HEK293T (cell line): ENCODE measurements around the gene FBLN1.
"Not testable (repeated sequence)": the region's sequence is repeated elsewhere in the genome, so short reads cannot be mapped to it uniquely, and the experiment has no call there.

Experiments
- BHLHE40 ChIP-seq: fragments of 450-650 bp; IDR thresholded peaks from 2 replicates; pipeline ENCODE4 v1.6.1; 2016; ENCODE audit warnings: mild to moderate bottlenecking, moderate library complexity, borderline replicate concordance
- FOXK2 ChIP-seq: fragments of 450-650 bp; IDR thresholded peaks from 2 replicates; pipeline ENCODE4 v1.6.1; 2016; ENCODE audit warnings: mild to moderate bottlenecking
- FOXM1 ChIP-seq: fragments of 450-650 bp; IDR thresholded peaks from 2 replicates; pipeline ENCODE4 v1.6.1; 2017; ENCODE audit warnings: mild to moderate bottlenecking, borderline replicate concordance
- LEF1 ChIP-seq: fragments of 450-650 bp; IDR thresholded peaks from 2 replicates; pipeline ENCODE4 v1.6.1; 2017; ENCODE audit warnings: mild to moderate bottlenecking, borderline replicate concordance
- SP1 ChIP-seq: fragments of 450-650 bp; IDR thresholded peaks from 2 replicates; pipeline ENCODE4 v1.6.1; 2017
- SUZ12 ChIP-seq: fragments of 450-650 bp; IDR thresholded peaks from 2 replicates; pipeline ENCODE4 v1.6.1; 2016; ENCODE audit warnings: mild to moderate bottlenecking
- ZNF384 ChIP-seq: fragments of 450-650 bp; IDR thresholded peaks from 2 replicates; pipeline ENCODE4 v1.6.1; 2016

DNA sequence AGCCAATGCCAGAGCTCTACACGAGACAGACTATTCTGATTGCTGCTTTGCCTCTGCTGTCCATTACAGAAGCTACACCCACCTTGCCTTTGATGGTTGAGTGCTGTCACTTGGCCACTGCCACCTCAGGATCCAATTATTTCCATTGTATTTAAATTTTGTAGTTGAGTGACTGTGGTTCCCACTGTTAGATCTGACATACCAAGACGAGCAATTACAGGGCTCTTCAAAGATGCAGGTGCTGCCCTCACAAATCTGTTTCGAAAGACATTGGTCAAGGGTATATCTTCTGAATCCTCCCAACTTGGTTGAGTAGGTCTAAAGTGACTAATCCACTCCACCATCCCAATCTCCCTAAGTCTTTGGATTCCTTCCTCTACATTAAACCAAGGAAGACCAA, 57.4 kb downstream of the FBLN1 start:
- not testable (repeated sequence) for TF ChIP-seq ZNF384, LEF1, FOXM1, SP1, FOXK2, SUZ12, BHLHE40
